SK-N-SH (cell line): ENCODE data around the gene STH. TPM values are rescaled to one million over a fixed set of nuclear protein-coding genes. Genes with fewer than 3 reads are reported as not detected.

Experiments used
- CTCF ChIA-PET: fragments of 300-600, 350-600 bp; formaldehyde crosslinking; extraction: SDS; loops from one replicate; lab custom pipeline; 2021; lab: Yijun Ruan, JAX
- POLR2A ChIA-PET: fragments of 350-600 bp; sonication (Branson Sonifier 250); formaldehyde crosslinking; extraction: SDS; loops from one replicate; lab custom pipeline; 2020; ENCODE audit warnings: antibody characterized with exemption, inconsistent platforms; lab: Yijun Ruan, JAX
- DNase-seq: peaks from one replicate; pipeline ENCODE4 v3.0.0; 2012
- H2AFZ ChIP-seq: fragments of 200-600 bp; sonication (generic); 2 replicates; pipeline ENCODE4 v1.8.1; 2016; ENCODE audit warnings: antibody characterized with exemption, mild to moderate bottlenecking, low read depth
- H3F3A ChIP-seq: fragments of 200-600 bp; sonication (generic); replicated peaks from 2 replicates; pipeline ENCODE3; 2016; ENCODE audit warnings: antibody characterized with exemption, mild to moderate bottlenecking; ENCODE audit not compliant: insufficient read depth
- H3K27ac ChIP-seq, 2 experiments: fragments of 200-500 bp in 1 of 2; fragments of 200-600 bp in 1 of 2; sonication (Bioruptor generic) in 1 of 2; sonication (generic), shearing (Covaris generic) in 1 of 2; 2 replicates each; pipeline versions ENCODE4 v1.5.1 to v1.6.1; 2014 to 2016; ENCODE audit warnings: low read depth in 2 of 2, inconsistent platforms in 1 of 2, low read length in 1 of 2, mild to moderate bottlenecking in 1 of 2, mixed read lengths in 1 of 2
- H3K27me3 ChIP-seq: fragments of 200-600 bp; sonication (generic), shearing (Covaris generic); 2 replicates; pipeline ENCODE4 v1.6.1; 2016; ENCODE audit warnings: mixed run types; ENCODE audit not compliant: insufficient read depth
- H3K36me3 ChIP-seq, 2 experiments: fragments of 200-500 bp in 1 of 2; fragments of 200-600 bp in 1 of 2; sonication (Bioruptor generic) in 1 of 2; sonication (generic) in 1 of 2; replicated peaks in 1 of 2; 2 replicates each; pipeline versions ENCODE3 to v1.5.1; 2014 to 2016; ENCODE audit warnings: low read length in 1 of 2, mild to moderate bottlenecking in 1 of 2; ENCODE audit not compliant: insufficient read depth in 2 of 2, control insufficient read depth in 1 of 2
- H3K4me1 ChIP-seq, 2 experiments: fragments of 200-500 bp in 1 of 2; fragments of 200-600 bp in 1 of 2; sonication (Bioruptor generic) in 1 of 2; sonication (generic), shearing (Covaris generic) in 1 of 2; 2 replicates each; pipeline versions ENCODE4 v1.5.1 to v1.6.1; 2014 to 2016; ENCODE audit warnings: low read depth in 1 of 2, low read length in 1 of 2, mixed run types in 1 of 2; ENCODE audit not compliant: insufficient read depth in 2 of 2, control insufficient read depth in 1 of 2
- H3K4me2 ChIP-seq: fragments of 200-600 bp; sonication (generic), shearing (Covaris generic); 2 replicates; pipeline ENCODE4 v1.6.1; 2017; ENCODE audit warnings: mixed run types
- H3K4me3 ChIP-seq, 2 experiments: fragments of 200-500 bp in 1 of 2; fragments of 200-600 bp in 1 of 2; sonication (Bioruptor generic) in 1 of 2; sonication (generic), shearing (Covaris generic) in 1 of 2; 2 replicates each; pipeline versions ENCODE4 v1.5.1 to v1.8.1; 2014 to 2016; ENCODE audit warnings: low read depth in 2 of 2, inconsistent platforms in 1 of 2, low read length in 1 of 2, mild to moderate bottlenecking in 1 of 2, mixed read lengths in 1 of 2, moderate library complexity in 1 of 2
- H3K79me2 ChIP-seq: fragments of 200-600 bp; sonication (generic); 2 replicates; pipeline ENCODE4 v1.8.1; 2017; ENCODE audit warnings: mild to moderate bottlenecking; ENCODE audit not compliant: insufficient read depth
- H3K9ac ChIP-seq: fragments of 200-600 bp; sonication (generic); 2 replicates; pipeline ENCODE4 v1.6.1; 2017; ENCODE audit warnings: mixed run types
- H3K9me2 ChIP-seq: fragments of 200-600 bp; sonication (generic); 2 replicates; pipeline ENCODE4 v1.6.1; 2017; ENCODE audit warnings: mixed run types
- H3K9me3 ChIP-seq: fragments of 200-600 bp; sonication (generic); 2 replicates; pipeline ENCODE4 v1.6.1; 2017; ENCODE audit warnings: mixed run types, mild to moderate bottlenecking, moderate library complexity
- H4K20me1 ChIP-seq: fragments of 200-600 bp; sonication (generic); 2 replicates; pipeline ENCODE4 v1.6.1; 2017; ENCODE audit warnings: mild to moderate bottlenecking, mixed run types; ENCODE audit not compliant: insufficient read depth
- EP300 ChIP-seq, 2 experiments: IDR thresholded peaks; 2 replicates each; pipeline versions ENCODE4 v1.4.0 to v1.6.1; 2012; ENCODE audit warnings: borderline replicate concordance in 1 of 2, low read depth in 1 of 2, low read length in 1 of 2
- EZH2phosphoT487 ChIP-seq: fragments of 200-600 bp; sonication (generic); IDR thresholded peaks from 2 replicates; pipeline ENCODE4 v1.6.1; 2017; ENCODE audit warnings: low read depth, mixed run types, mild to moderate bottlenecking, antibody characterized with exemption, moderate library complexity, borderline replicate concordance
- FOSL2 ChIP-seq: IDR thresholded peaks from 2 replicates; pipeline ENCODE4 v1.4.0; 2012; ENCODE audit warnings: low read depth, mild to moderate bottlenecking, moderate library complexity, borderline replicate concordance
- JUND ChIP-seq: IDR thresholded peaks from 2 replicates; pipeline ENCODE4 v1.4.0; 2012
- MEF2A ChIP-seq: IDR thresholded peaks from 2 replicates; pipeline ENCODE4 v1.4.0; 2012; ENCODE audit warnings: low read depth, borderline replicate concordance
- MXI1 ChIP-seq: IDR thresholded peaks from 2 replicates; pipeline ENCODE4 v1.6.1; 2012; ENCODE audit warnings: mild to moderate bottlenecking, low read depth, low read length, improper control_type of control experiment
- NFIC ChIP-seq: IDR thresholded peaks from 2 replicates; pipeline ENCODE4 v1.4.0; 2012; ENCODE audit warnings: borderline replicate concordance
- PBX3 ChIP-seq: IDR thresholded peaks from 2 replicates; pipeline ENCODE4; 2012
- POLR2AphosphoS5 ChIP-seq: IDR thresholded peaks from 2 replicates; pipeline ENCODE4 v1.6.1; 2012; ENCODE audit warnings: low read depth, low read length
- RAD21 ChIP-seq: IDR thresholded peaks from 2 replicates; pipeline ENCODE4 v1.6.1; 2012; ENCODE audit warnings: mild to moderate bottlenecking, low read length
- REST ChIP-seq: IDR thresholded peaks from 2 replicates; pipeline ENCODE4 v1.6.1; 2012; ENCODE audit warnings: mild to moderate bottlenecking, low read depth, low read length, moderate library complexity
- SMC3 ChIP-seq: IDR thresholded peaks from 2 replicates; pipeline ENCODE4 v1.6.1; 2012; ENCODE audit warnings: low read depth, low read length, improper control_type of control experiment
- TCF12 ChIP-seq: IDR thresholded peaks from 2 replicates; pipeline ENCODE4 v1.4.0; 2012
- TEAD4 ChIP-seq: IDR thresholded peaks from 2 replicates; pipeline ENCODE4 v1.4.0; 2012; ENCODE audit warnings: mild to moderate bottlenecking, borderline replicate concordance; ENCODE audit not compliant: insufficient read depth
- YY1 ChIP-seq: IDR thresholded peaks from 2 replicates; pipeline ENCODE4 v1.4.0; 2012; ENCODE audit warnings: low read depth, mild to moderate bottlenecking
- WGBS: methylation state at CpG from one replicate; pipeline ENCODE4 v1.1.6; 2017; ENCODE audit warnings: low lambda C conversion rate; 5-methylcytosine and 5-hydroxymethylcytosine counted together
- polyA plus RNA-seq, 3 experiments: library from polyadenylated mRNA; depleted of rRNA; stranded (reverse); fragments of >200 nt; gene quantifications; 2 replicates each; pipeline ENCODE4 v1.2.3, GENCODE V29; 2012
- TF ChIP-seq, protein P1 (sequence below): IDR thresholded peaks from 2 replicates; pipeline ENCODE4 v1.4.0; 2012; ENCODE audit warnings: low read depth
- TF ChIP-seq, protein P2 (sequence below): fragments of 150-350 bp; IDR thresholded peaks from 2 replicates; pipeline ENCODE4 v1.6.1; 2017; ENCODE audit warnings: antibody characterized with exemption, low read length, low read depth, borderline replicate concordance

Gene STH
- polyA plus RNA-seq, 1 of the 3 experiments (the other 2 are of a cell fraction): not detected

DNA sequence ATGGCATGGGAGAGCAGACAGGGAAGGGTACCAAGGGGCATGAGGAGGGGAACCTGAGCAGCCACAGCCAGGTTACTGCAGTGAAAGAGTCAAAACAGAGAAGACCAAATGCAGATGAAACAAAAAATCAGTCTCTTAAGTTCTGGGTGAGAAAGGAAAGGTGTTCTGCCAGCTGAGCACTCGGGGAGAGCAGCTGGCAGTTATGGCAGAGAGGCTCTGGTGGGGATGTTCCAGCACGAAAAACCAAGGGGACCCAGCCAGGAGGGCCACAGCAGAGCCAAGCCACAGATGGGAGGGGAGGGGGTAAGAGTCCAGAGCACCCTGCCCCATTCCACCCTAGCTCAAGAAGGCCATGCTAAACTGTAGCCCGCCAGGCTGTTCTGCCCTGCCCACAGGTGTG is 31.7 kb downstream of the STH start:
- H3K27me3 ChIP-seq: no peaks in the 10 kb centered on the region
- ChIA-PET CTCF (interaction anchor here (0.5 to 6.9 kb wide), 4 partner anchors 13 to 162 kb away, joined by 3 to 50 read pairs (median 4); partner anchors contain the start of gene KANSL1), POLR2A (no interaction called here)
- 93% methylated on average over 3 of the region's 3 CpGs for WGBS
- TF ChIP-seq YY1: no peak
- TF ChIP-seq FOSL2: no peak
- TF ChIP-seq PBX3: no peak
- TF ChIP-seq MEF2A: no peak
- TF ChIP-seq POLR2AphosphoS5: no peak
- TF ChIP-seq, protein P1, sequence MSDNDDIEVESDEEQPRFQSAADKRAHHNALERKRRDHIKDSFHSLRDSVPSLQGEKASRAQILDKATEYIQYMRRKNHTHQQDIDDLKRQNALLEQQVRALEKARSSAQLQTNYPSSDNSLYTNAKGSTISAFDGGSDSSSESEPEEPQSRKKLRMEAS: no peak
- TF ChIP-seq, protein P2, sequence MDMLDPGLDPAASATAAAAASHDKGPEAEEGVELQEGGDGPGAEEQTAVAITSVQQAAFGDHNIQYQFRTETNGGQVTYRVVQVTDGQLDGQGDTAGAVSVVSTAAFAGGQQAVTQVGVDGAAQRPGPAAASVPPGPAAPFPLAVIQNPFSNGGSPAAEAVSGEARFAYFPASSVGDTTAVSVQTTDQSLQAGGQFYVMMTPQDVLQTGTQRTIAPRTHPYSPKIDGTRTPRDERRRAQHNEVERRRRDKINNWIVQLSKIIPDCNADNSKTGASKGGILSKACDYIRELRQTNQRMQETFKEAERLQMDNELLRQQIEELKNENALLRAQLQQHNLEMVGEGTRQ: no peak
- TF ChIP-seq SMC3: no peak
- TF ChIP-seq EP300 (IDR thresholded peaks at IDR 0.05; ENCODE audit: borderline replicate concordance in 1 of 2, low read depth in 1 of 2, low read length in 1 of 2): no peak
- no peak for TF ChIP-seq MXI1
- TF ChIP-seq TEAD4: no peak
- TF ChIP-seq NFIC: no peak
- no peak for TF ChIP-seq RAD21
- TF ChIP-seq REST: no peak
- TF ChIP-seq TCF12: no peak
- no peak for TF ChIP-seq EZH2phosphoT487
- TF ChIP-seq JUND: no peak
- H3K9me2 ChIP-seq: no peaks in the 10 kb centered on the region
- peaks cover 74 to 99% of the 10 kb centered on the region in 2 experiments for H3K36me3 ChIP-seq
- DNase-seq: no peak
- no peak overlapping the region; a peak in 1 of 4 replicates for H3K27ac ChIP-seq
- peaks cover 4% of the 10 kb centered on the region for H4K20me1 ChIP-seq
- H3F3A ChIP-seq: peaks cover 11% of the 10 kb centered on the region
- peaks cover 0 to 14% of the 10 kb centered on the region in 2 experiments; a peak in 1 of 4 replicates for H3K4me1 ChIP-seq
- H3K79me2 ChIP-seq: no peaks in the 10 kb centered on the region
- no peak overlapping the region for H2AFZ ChIP-seq
- no peaks in the 10 kb centered on the region for H3K9me3 ChIP-seq
- no peak overlapping the region for H3K4me2 ChIP-seq
- H3K4me3 ChIP-seq: no peak overlapping the region
- H3K9ac ChIP-seq: no peak overlapping the region
